NCI-H2171 treated with DMSO at 0.1 percent for 48 hours (cell line): ENCODE data around the gene HGFAC.

ENCODE experiments used
- DNase-seq: peaks from one replicate; lab custom pipeline; 2025; lab: John Stamatoyannopoulos, UW

HGFAC gene

GRCh38 chr4:3473996-3474765, 32.4 kb downstream of the HGFAC start:
- DNase-seq: no peak

GRCh38 chr4:3475041-3475712, 33.4 kb downstream of the HGFAC start:
- no peak for DNase-seq

GRCh38 chr4:3475713-3476260, 34.0 kb downstream of the HGFAC start:
- no peak for DNase-seq

GRCh38 chr4:3476341-3476747, 34.6 kb downstream of the HGFAC start:
- DNase-seq: no peak

GRCh38 chr4:3476936-3477749, 35.4 kb downstream of the HGFAC start:
- no peak for DNase-seq

- no peak for DNase-seq
These were observed 36.1 kb downstream of the HGFAC start for GRCh38 chr4:3477750-3478430.

GRCh38 chr4:3478446-3479357, 36.9 kb downstream of the HGFAC start:
- no peak for DNase-seq

GRCh38 chr4:3479358-3480101, 37.8 kb downstream of the HGFAC start:
- DNase-seq: no peak

- DNase-seq: peak; percentile 56
These were observed 38.9 kb downstream of the HGFAC start for GRCh38 chr4:3480528-3481112.

GRCh38 chr4:3481113-3481531, 39.4 kb downstream of the HGFAC start:
- DNase-seq: no peak

- DNase-seq: no peak
These were observed 40.1 kb downstream of the HGFAC start for GRCh38 chr4:3481783-3482393.

- DNase-seq: no peak
These were observed 40.9 kb downstream of the HGFAC start for GRCh38 chr4:3482707-3483106.

GRCh38 chr4:3483471-3483921, 41.7 kb downstream of the HGFAC start:
- no peak for DNase-seq

GRCh38 chr4:3484057-3484973, 42.5 kb downstream of the HGFAC start:
- no peak for DNase-seq

- no peak for DNase-seq
These were observed 43.4 kb downstream of the HGFAC start for GRCh38 chr4:3485011-3485791.

- no peak for DNase-seq
These were observed 44.2 kb downstream of the HGFAC start for GRCh38 chr4:3485886-3486540.
